IMR-90 (cell line): ENCODE results near the gene COL6A5. TPM values are rescaled to one million over a fixed set of nuclear protein-coding genes. Genes with fewer than 3 reads are reported as not detected.

ENCODE experiments used
- ATAC-seq: fragments of 200-7000 bp; cut with Tn5 transposase; 2 replicates; pipeline ENCODE4 v1.9.1; 2020; ENCODE audit warnings: low read depth, mild to moderate bottlenecking, moderate library complexity
- BruUV-seq: library from RNA; stranded (reverse); fragments of 400-500 nt; replicated peaks from 2 replicates; lab custom pipeline; 2021; lab: Mats Ljungman, UMichigan
- CTCF ChIA-PET: fragments of 300-600 bp; formaldehyde crosslinking; extraction: SDS; loops from one replicate; lab custom pipeline; 2021; ENCODE audit warnings: antibody characterized with exemption; lab: Yijun Ruan, JAX
- POLR2A ChIA-PET: fragments of 300-600 bp; sonication (Branson Sonifier 250); formaldehyde crosslinking; loops from one replicate; lab custom pipeline; 2022; ENCODE audit warnings: antibody characterized with exemption; ENCODE audit not compliant: unreplicated experiment; lab: Charles Lee
- DNase-seq: peaks from one replicate; pipeline ENCODE4 v3.0.0; 2013
- H2AFZ ChIP-seq: replicated peaks from 2 replicates; pipeline ENCODE3; 2013; ENCODE audit warnings: low read length, mild to moderate bottlenecking; ENCODE audit not compliant: poor library complexity
- H2AK5ac ChIP-seq: 2 replicates; pipeline ENCODE4 v1.6.1; 2013; ENCODE audit warnings: low read depth, low read length, inconsistent platforms
- H2AK9ac ChIP-seq: replicated peaks from 2 replicates; pipeline ENCODE3; 2013; ENCODE audit warnings: mild to moderate bottlenecking, low read depth, low read length, moderate library complexity; ENCODE audit not compliant: poor library complexity
- H2BK120ac ChIP-seq: 2 replicates; pipeline ENCODE4 v1.6.1; 2013; ENCODE audit warnings: low read depth, low read length, inconsistent platforms
- H2BK15ac ChIP-seq: 3 replicates; pipeline ENCODE4 v1.6.1; 2013; ENCODE audit warnings: low read depth, low read length, inconsistent platforms
- H2BK20ac ChIP-seq: 2 replicates; pipeline ENCODE4 v1.6.1; 2013; ENCODE audit warnings: low read depth, mild to moderate bottlenecking, inconsistent platforms, low read length, moderate library complexity
- H2BK5ac ChIP-seq: 2 replicates; pipeline ENCODE4 v1.6.1; 2013; ENCODE audit warnings: mild to moderate bottlenecking, low read depth, low read length, inconsistent platforms; ENCODE audit not compliant: poor library complexity, severe bottlenecking
- H3K14ac ChIP-seq: replicated peaks from 2 replicates; pipeline ENCODE4 v1.6.1; 2013; ENCODE audit warnings: low read depth, low read length, inconsistent platforms
- H3K18ac ChIP-seq: 2 replicates; pipeline ENCODE4 v1.6.1; 2013; ENCODE audit warnings: low read depth, low read length, control low read depth
- H3K23ac ChIP-seq: 2 replicates; pipeline ENCODE4 v1.6.1; 2013; ENCODE audit warnings: low read depth, low read length, inconsistent platforms
- H3K27ac ChIP-seq: 2 replicates; pipeline ENCODE4 v1.5.1; 2013; ENCODE audit warnings: mild to moderate bottlenecking, control low read depth, low read length; ENCODE audit not compliant: insufficient read depth
- H3K27me3 ChIP-seq: 2 replicates; pipeline ENCODE4 v1.6.1; 2013; ENCODE audit warnings: low read length; ENCODE audit not compliant: control insufficient read depth, insufficient read depth
- H3K36me3 ChIP-seq: 2 replicates; pipeline ENCODE4 v1.6.1; 2013; ENCODE audit warnings: low read length, mixed read lengths; ENCODE audit not compliant: control insufficient read depth, insufficient read depth
- H3K4ac ChIP-seq: 2 replicates; pipeline ENCODE4 v1.6.1; 2013; ENCODE audit warnings: low read depth, low read length, inconsistent platforms
- H3K4me1 ChIP-seq: 2 replicates; pipeline ENCODE4 v1.6.1; 2013; ENCODE audit warnings: low read length, mixed read lengths; ENCODE audit not compliant: control insufficient read depth, insufficient read depth
- H3K4me2 ChIP-seq: 2 replicates; pipeline ENCODE4 v1.6.1; 2013; ENCODE audit warnings: low read depth, mild to moderate bottlenecking, control low read depth, low read length, moderate library complexity
- H3K4me3 ChIP-seq: 2 replicates; pipeline ENCODE4 v1.5.1; 2013; ENCODE audit warnings: low read depth, mild to moderate bottlenecking, control low read depth, low read length, moderate library complexity; ENCODE audit not compliant: insufficient read depth
- H3K56ac ChIP-seq: 2 replicates; pipeline ENCODE4 v1.6.1; 2013; ENCODE audit warnings: low read length, inconsistent platforms; ENCODE audit not compliant: insufficient read depth; ENCODE audit errors: extremely low read depth
- H3K79me1 ChIP-seq, 2 experiments: 2 replicates each; pipeline ENCODE4 v1.6.1; 2013; ENCODE audit warnings: low read length in 2 of 2, inconsistent platforms in 1 of 2, low read depth in 1 of 2
- H3K9ac ChIP-seq: 2 replicates; pipeline ENCODE4 v1.6.1; 2013; ENCODE audit warnings: low read depth, low read length, control low read depth
- H3K9me1 ChIP-seq: 2 replicates; pipeline ENCODE4 v1.6.1; 2013; ENCODE audit warnings: low read length, inconsistent platforms; ENCODE audit not compliant: insufficient read depth
- H3K9me3 ChIP-seq: 2 replicates; pipeline ENCODE4 v1.6.1; 2013; ENCODE audit warnings: low read length; ENCODE audit not compliant: control insufficient read depth, insufficient read depth
- H4K20me1 ChIP-seq: 2 replicates; pipeline ENCODE4 v1.6.1; 2013; ENCODE audit warnings: low read length, inconsistent platforms; ENCODE audit not compliant: insufficient read depth
- H4K5ac ChIP-seq: 2 replicates; pipeline ENCODE4 v1.6.1; 2013; ENCODE audit warnings: mild to moderate bottlenecking, low read depth, low read length, control low read depth
- H4K8ac ChIP-seq, 2 experiments: 2 replicates each; pipeline ENCODE4 v1.6.1; 2013; ENCODE audit warnings: low read depth in 2 of 2, low read length in 2 of 2, control low read depth in 1 of 2, inconsistent platforms in 1 of 2
- H4K91ac ChIP-seq: 2 replicates; pipeline ENCODE4 v1.6.1; 2013; ENCODE audit warnings: low read depth, low read length, inconsistent platforms; ENCODE audit not compliant: insufficient read depth
- FOS ChIP-seq: fragments of 150-350 bp; IDR thresholded peaks from 2 replicates; pipeline ENCODE4 v1.6.1; 2016; ENCODE audit warnings: low read depth, low read length
- MXI1 ChIP-seq: IDR thresholded peaks from 2 replicates; pipeline ENCODE4 v1.6.1; 2012; ENCODE audit warnings: low read depth, mild to moderate bottlenecking, low read length, moderate library complexity, borderline replicate concordance
- POLR2A ChIP-seq: IDR thresholded peaks from 2 replicates; pipeline ENCODE4 v1.6.1; 2012; ENCODE audit warnings: mild to moderate bottlenecking, low read depth, low read length
- WGBS, 2 experiments: methylation state at CpG; one replicate each; pipeline versions ENCODE4 v1.1.5 to v1.1.7; 2013; ENCODE audit warnings: missing lambda C conversion rate in 2 of 2; ENCODE audit not compliant: insufficient read length in 1 of 2; ENCODE audit errors: extremely low coverage in 2 of 2; 5-methylcytosine and 5-hydroxymethylcytosine counted together
- dilution Hi-C: fragments of 300-500 bp; cut with HindIII; formaldehyde crosslinking; loops from one replicate; pipeline ENCODE4 v1.14.3; 2018; ENCODE audit warnings: low sequenced_read_pairs; ENCODE audit not compliant: unreplicated experiment
- in situ Hi-C: fragments of 300-500 bp; cut with MboI; formaldehyde crosslinking; loops from 3 replicates; pipeline ENCODE4 v1.14.3; 2019; ENCODE audit warnings: low sequenced_read_pairs, inconsistent platforms, mixed read lengths
- intact Hi-C: fragments of 100-400 bp; cut with micrococcal nuclease; formaldehyde crosslinking; loops from 2 replicates; pipeline ENCODE4 v1.10.0; 2022
- polyA plus RNA-seq, 3 experiments: library from polyadenylated mRNA; depleted of rRNA; stranded (reverse); fragments of >200 nt; gene quantifications; 2 replicates each; pipeline ENCODE4 v1.2.3, GENCODE V29; 2012; ENCODE audit warnings: low replicate concordance in 1 of 3
- total RNA-seq: library from RNA; depleted of rRNA; stranded (reverse); fragments of >200 nt; gene quantifications from 2 replicates; pipeline ENCODE4 v1.2.3, GENCODE V29; 2012
- TF ChIP-seq, protein P1 (sequence below): fragments of 150-350 bp; IDR thresholded peaks from 2 replicates; pipeline ENCODE4 v1.6.1; 2016; ENCODE audit warnings: low read depth, mild to moderate bottlenecking, low read length, moderate library complexity, borderline replicate concordance

COL6A5 gene
- total and polyA plus RNA-seq, 2 of the 4 experiments (the other 2 are of a cell fraction) = not detected

DNA sequence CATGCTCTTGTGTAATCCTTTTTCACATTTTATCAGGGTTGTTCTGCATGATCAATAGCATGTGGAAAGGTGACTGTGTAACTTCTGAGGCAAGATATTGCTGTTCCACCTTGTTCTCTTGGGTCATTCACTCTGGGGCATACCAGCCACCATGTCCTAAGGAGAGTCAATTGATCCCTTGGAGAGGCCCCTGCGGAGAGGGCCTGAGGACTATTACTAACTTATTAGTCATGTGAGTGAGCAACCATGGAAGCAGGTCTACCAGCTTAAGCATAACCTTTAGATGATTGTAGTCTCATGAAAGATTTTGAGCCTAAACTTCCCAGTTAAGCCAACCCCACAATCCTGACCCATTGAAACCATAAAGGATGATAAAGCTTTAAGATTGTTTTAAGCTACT, 22.0 kb upstream of the COL6A5 start:
- H2AK5ac ChIP-seq = no peak overlapping the region
- in situ Hi-C loops = no loop called here
- CTCF ChIA-PET = no interaction called here
- no peaks in the 10 kb centered on the region for H4K20me1 ChIP-seq
- no peaks in the 10 kb centered on the region for H3K9me1 ChIP-seq
- no peak overlapping the region for H3K23ac ChIP-seq
- no peak overlapping the region for H2BK15ac ChIP-seq
- BruUV-seq = no TSS peak
- H3K18ac ChIP-seq = no peak overlapping the region
- no peak overlapping the region for H3K14ac ChIP-seq
- H3K79me1 ChIP-seq = no peaks in the 10 kb centered on the region
- dilution Hi-C loops = no loop called here
- no peak overlapping the region for H2BK5ac ChIP-seq
- H4K91ac ChIP-seq = no peak overlapping the region
- H2AFZ ChIP-seq = no peak overlapping the region
- no peak overlapping the region for H3K4me3 ChIP-seq
- H3K27me3 ChIP-seq = no peaks in the 10 kb centered on the region
- POLR2A ChIA-PET = no interaction called here
- DNase-seq = no peak
- WGBS, 2 experiments = no CpG with 5 or more reads among the region's 1 CpG
- no peak overlapping the region for H3K4me2 ChIP-seq
- intact Hi-C loops = no loop called here
- no peak overlapping the region for H4K8ac ChIP-seq
- no peak overlapping the region for H3K27ac ChIP-seq
- no peak overlapping the region for H2AK9ac ChIP-seq
- no peak overlapping the region for H4K5ac ChIP-seq
- ATAC-seq = no peak
- H3K56ac ChIP-seq = no peak overlapping the region
- H3K4ac ChIP-seq = no peak overlapping the region
- H3K4me1 ChIP-seq = no peaks in the 10 kb centered on the region
- H2BK20ac ChIP-seq = no peak overlapping the region
- H3K9ac ChIP-seq = no peak overlapping the region
- H2BK120ac ChIP-seq = no peak overlapping the region
- no peaks in the 10 kb centered on the region for H3K9me3 ChIP-seq
- H3K36me3 ChIP-seq = no peaks in the 10 kb centered on the region
- no peak for TF ChIP-seq MXI1
- no peak for TF ChIP-seq POLR2A
- TF ChIP-seq FOS = no peak
- TF ChIP-seq, protein P1, sequence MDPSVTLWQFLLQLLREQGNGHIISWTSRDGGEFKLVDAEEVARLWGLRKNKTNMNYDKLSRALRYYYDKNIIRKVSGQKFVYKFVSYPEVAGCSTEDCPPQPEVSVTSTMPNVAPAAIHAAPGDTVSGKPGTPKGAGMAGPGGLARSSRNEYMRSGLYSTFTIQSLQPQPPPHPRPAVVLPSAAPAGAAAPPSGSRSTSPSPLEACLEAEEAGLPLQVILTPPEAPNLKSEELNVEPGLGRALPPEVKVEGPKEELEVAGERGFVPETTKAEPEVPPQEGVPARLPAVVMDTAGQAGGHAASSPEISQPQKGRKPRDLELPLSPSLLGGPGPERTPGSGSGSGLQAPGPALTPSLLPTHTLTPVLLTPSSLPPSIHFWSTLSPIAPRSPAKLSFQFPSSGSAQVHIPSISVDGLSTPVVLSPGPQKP = no peak
